ENCODE results near the gene LEFTY2. TPM values are rescaled to one million over a fixed set of nuclear protein-coding genes. Genes with fewer than 3 reads are reported as not detected.
A peak's percentile ranks its signal among the peaks of the same experiment; 100 is the strongest.

LEFTY2 gene
- total and polyA plus RNA-seq, 9 of the 15 experiments (the other 6 are each of a cell fraction or from before 2014, with no cell fraction given): 0.04 to 0.14 TPM; not detected in 7

GRCh38 chr1:225926551-225927113 lies 14.4 kb downstream of the LEFTY2 start (continued):
- TF ChIP-seq STAT6 (CRISPR knock-in tag; IDR thresholded peaks at IDR 0.05) (no peak), TCFL5 (CRISPR knock-in tag; conservative IDR thresholded peaks at IDR 0.05) (0 out of 2 replicates have a peak, but pooled peaks have one; percentile 38), TEAD2 (tag; IDR thresholded peaks at IDR 0.05) (peak; percentile 56; the same call in 1 of the 2 replicates), REST (IDR thresholded peaks at IDR 0.05; ENCODE audit: borderline replicate concordance) (no peak), REST (CRISPR knock-in tag; IDR thresholded peaks at IDR 0.05; ENCODE audit: low read depth) (peak; percentile 58; the same call in 1 of the 2 replicates), ZBTB7A (IDR thresholded peaks at IDR 0.05; ENCODE audit: borderline replicate concordance, control insufficient read depth, low read depth, low read length) (0 out of 2 replicates have a peak, but pooled peaks have one; percentile 4), YY1 (IDR thresholded peaks at IDR 0.05; ENCODE audit: borderline replicate concordance in 1 of 3, control insufficient read depth in 1 of 3, extremely low read depth in 1 of 3, insufficient read depth in 3 of 3, insufficient read length in 1 of 3, insufficient replicate concordance in 2 of 3, low read depth in 1 of 3, low read length in 2 of 3) (peak in 1 of 3 experiments; percentile 80), WHSC1 (IDR thresholded peaks at IDR 0.05; ENCODE audit: low read length) (peak; percentile 17), SMAD4 (CRISPR knock-in tag; conservative IDR thresholded peaks at IDR 0.05) (peak; percentile 80), NFXL1 (CRISPR knock-in tag; IDR thresholded peaks at IDR 0.05) (peak; percentile 32; the same call in 1 of the 2 replicates), JUN (IDR thresholded peaks at IDR 0.05; ENCODE audit: borderline replicate concordance, low read depth, low read length) (peak; percentile 8; the same call in 1 of the 2 replicates), JUN (CRISPR knock-in tag; IDR thresholded peaks at IDR 0.05; ENCODE audit: borderline replicate concordance) (no peak), ZNF740 (CRISPR knock-in tag; IDR thresholded peaks at IDR 0.05) (no peak), ZNF740 (tag; IDR thresholded peaks at IDR 0.05) (0 out of 4 replicates have a peak, but pooled peaks of 1 of the 2 experiments have one; percentile 42)
